Occipital lobe (tissue), 2 donors: ENCODE results near the gene TBC1D7. TPM values are rescaled to one million over a fixed set of nuclear protein-coding genes. Genes with fewer than 3 reads are reported as not detected.

Source experiments
- DNase-seq: peaks from one replicate; lab custom pipeline; 2025; lab: John Stamatoyannopoulos, UW
- total RNA-seq: library from RNA; depleted of rRNA; stranded (reverse); fragments of >200 nt; gene quantifications from one replicate; pipeline ENCODE4 v1.2.3, GENCODE V29; 2014

The TBC1D7 gene
- total RNA-seq = 41.8 TPM

GRCh38 chr6:13328076-13328874, at the start of gene TBC1D7:
TBC1D7 (minus strand) TSS chr6:13328537; CDS start chr6:13326898, 1,639 bp downstream.
- peak; percentile 87 for DNase-seq

- no peak for DNase-seq
Measured at GRCh38 chr6:13377054-13377758, 48.9 kb upstream of the TBC1D7 start.

- DNase-seq = no peak
Measured at GRCh38 chr6:13375360-13375878, 47.1 kb upstream of the TBC1D7 start.

GRCh38 chr6:13373919-13374318, 45.6 kb upstream of the TBC1D7 start:
- DNase-seq = no peak

- DNase-seq = no peak
Measured at GRCh38 chr6:13373488-13373886, 45.1 kb upstream of the TBC1D7 start.

- no peak for DNase-seq
Measured at GRCh38 chr6:13372688-13373487, 44.6 kb upstream of the TBC1D7 start.

GRCh38 chr6:13372076-13372475, 43.7 kb upstream of the TBC1D7 start:
- DNase-seq = no peak

- DNase-seq = no peak
Measured at GRCh38 chr6:13371421-13372072, 43.2 kb upstream of the TBC1D7 start.

- no peak for DNase-seq
Measured at GRCh38 chr6:13370623-13371022, 42.3 kb upstream of the TBC1D7 start.

- no peak for DNase-seq
Measured at GRCh38 chr6:13369591-13369990, 41.3 kb upstream of the TBC1D7 start.

- DNase-seq = no peak
Measured at GRCh38 chr6:13368731-13369115, 40.4 kb upstream of the TBC1D7 start.

GRCh38 chr6:13368079-13368730, 39.9 kb upstream of the TBC1D7 start:
- DNase-seq = no peak

- DNase-seq = no peak
Measured at GRCh38 chr6:13367396-13367795, 39.1 kb upstream of the TBC1D7 start.

- DNase-seq = no peak
Measured at GRCh38 chr6:13365320-13365719, 37.0 kb upstream of the TBC1D7 start.

GRCh38 chr6:13364842-13365241, 36.5 kb upstream of the TBC1D7 start:
- no peak for DNase-seq

- no peak for DNase-seq
Measured at GRCh38 chr6:13362412-13362811, 34.1 kb upstream of the TBC1D7 start.

GRCh38 chr6:13360671-13361540, 32.6 kb upstream of the TBC1D7 start:
- DNase-seq = no peak

GRCh38 chr6:13359287-13359686, 30.9 kb upstream of the TBC1D7 start:
- DNase-seq = no peak

GRCh38 chr6:13358511-13358910, 30.2 kb upstream of the TBC1D7 start:
- DNase-seq = no peak

GRCh38 chr6:13357551-13358075, 29.3 kb upstream of the TBC1D7 start:
- DNase-seq = no peak
